ENCODE measurements around the gene MFN1. TPM values are rescaled to one million over a fixed set of nuclear protein-coding genes. Genes with fewer than 3 reads are reported as not detected.

MFN1 gene
- total RNA-seq, 1 donor from 2014 or later: 42.7 TPM

DNA sequence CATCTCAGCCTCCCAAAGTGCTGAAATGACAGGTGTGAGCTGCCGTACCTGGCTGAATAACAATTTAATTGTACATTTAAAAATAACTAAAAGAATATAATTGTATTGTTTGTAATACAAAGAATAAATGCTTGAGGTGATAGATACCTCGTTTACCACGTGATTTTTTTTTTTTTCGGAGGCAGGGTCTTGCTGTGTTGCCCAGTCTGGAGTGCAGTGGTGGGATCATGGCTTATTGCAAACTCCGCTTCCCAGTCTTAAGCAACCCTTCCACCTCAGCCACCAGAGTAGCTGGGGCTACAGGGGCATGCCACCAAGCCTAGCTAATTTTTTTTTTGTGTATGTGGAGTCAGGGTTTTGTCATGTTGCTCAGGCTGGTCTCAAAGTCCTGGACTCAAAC, 15.8 kb downstream of the MFN1 start:
- H3K4me1 Mint-ChIP-seq: no peaks in the 10 kb centered on the region
- TF ChIP-seq, protein P1, sequence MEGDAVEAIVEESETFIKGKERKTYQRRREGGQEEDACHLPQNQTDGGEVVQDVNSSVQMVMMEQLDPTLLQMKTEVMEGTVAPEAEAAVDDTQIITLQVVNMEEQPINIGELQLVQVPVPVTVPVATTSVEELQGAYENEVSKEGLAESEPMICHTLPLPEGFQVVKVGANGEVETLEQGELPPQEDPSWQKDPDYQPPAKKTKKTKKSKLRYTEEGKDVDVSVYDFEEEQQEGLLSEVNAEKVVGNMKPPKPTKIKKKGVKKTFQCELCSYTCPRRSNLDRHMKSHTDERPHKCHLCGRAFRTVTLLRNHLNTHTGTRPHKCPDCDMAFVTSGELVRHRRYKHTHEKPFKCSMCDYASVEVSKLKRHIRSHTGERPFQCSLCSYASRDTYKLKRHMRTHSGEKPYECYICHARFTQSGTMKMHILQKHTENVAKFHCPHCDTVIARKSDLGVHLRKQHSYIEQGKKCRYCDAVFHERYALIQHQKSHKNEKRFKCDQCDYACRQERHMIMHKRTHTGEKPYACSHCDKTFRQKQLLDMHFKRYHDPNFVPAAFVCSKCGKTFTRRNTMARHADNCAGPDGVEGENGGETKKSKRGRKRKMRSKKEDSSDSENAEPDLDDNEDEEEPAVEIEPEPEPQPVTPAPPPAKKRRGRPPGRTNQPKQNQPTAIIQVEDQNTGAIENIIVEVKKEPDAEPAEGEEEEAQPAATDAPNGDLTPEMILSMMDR (conservative IDR thresholded peaks at IDR 0.05): no peak
- H3K4me3 Mint-ChIP-seq: no peak overlapping the region
- H3K27me3 Mint-ChIP-seq (ENCODE audit: low read depth): no peaks in the 10 kb centered on the region
- no peak for DNase-seq (ENCODE audit: low read depth, low spot score)
- H3K36me3 Mint-ChIP-seq (ENCODE audit: low read depth): peaks cover 11% of the 10 kb centered on the region
- H3K9me3 Mint-ChIP-seq: no peaks in the 10 kb centered on the region
- no peak overlapping the region for H3K27ac Mint-ChIP-seq (ENCODE audit: unreplicated experiment)

DNA sequence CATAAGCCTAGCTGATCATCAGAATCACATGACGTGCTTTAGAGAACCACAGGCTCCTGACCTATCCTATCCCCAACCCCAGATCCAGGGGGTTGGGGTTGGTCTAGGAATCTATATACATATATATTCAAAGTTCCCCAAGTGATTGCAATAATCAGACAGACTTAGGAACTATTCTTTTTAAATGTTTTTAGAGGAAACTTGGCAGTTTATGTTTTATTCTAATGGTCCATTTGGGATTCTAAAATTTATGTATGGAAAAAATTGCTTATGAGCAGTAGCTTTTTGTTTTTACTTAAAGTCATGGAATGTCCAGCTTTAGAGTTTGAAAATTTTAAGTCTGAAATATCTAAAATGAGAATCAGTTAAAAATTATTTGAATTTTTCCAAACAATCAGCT, 22.1 kb downstream of the MFN1 start:
- Mint-ChIP-seq H3K4me3 (no peak overlapping the region), H3K27ac (ENCODE audit: unreplicated experiment) (no peak overlapping the region), H3K36me3 (ENCODE audit: low read depth) (peaks cover 2% of the 10 kb centered on the region), H3K4me1 (no peaks in the 10 kb centered on the region), H3K9me3 (no peaks in the 10 kb centered on the region), H3K27me3 (ENCODE audit: low read depth) (no peaks in the 10 kb centered on the region)
- no peak for DNase-seq (ENCODE audit: low read depth, low spot score)
- TF ChIP-seq, protein P1 (conservative IDR thresholded peaks at IDR 0.05): no peak

DNA sequence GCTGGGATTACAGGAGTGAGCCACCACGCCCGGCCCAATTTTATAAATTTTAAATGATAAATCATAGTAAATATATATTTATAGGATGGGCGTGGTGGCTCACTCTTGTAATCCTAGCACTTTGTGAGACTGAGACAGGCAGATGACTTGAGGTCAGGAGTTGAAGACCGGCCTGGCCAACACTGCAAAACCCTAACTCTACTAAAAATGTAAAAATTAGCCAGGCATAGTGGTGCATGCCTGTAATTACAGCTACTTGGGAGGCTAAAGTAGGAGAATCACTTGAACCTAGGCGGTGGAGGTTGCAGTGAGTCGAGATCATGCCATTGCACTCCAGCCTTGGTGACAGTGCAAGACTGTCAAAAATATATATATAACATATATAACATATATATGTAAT, 26.4 kb downstream of the MFN1 start:
- Mint-ChIP-seq H3K4me1 (no peaks in the 10 kb centered on the region), H3K36me3 (ENCODE audit: low read depth) (peaks cover 8% of the 10 kb centered on the region), H3K9me3 (no peaks in the 10 kb centered on the region), H3K27me3 (ENCODE audit: low read depth) (no peaks in the 10 kb centered on the region), H3K4me3 (no peak overlapping the region), H3K27ac (ENCODE audit: unreplicated experiment) (no peak overlapping the region)
- DNase-seq (ENCODE audit: low read depth, low spot score): no peak
- TF ChIP-seq, protein P1 (conservative IDR thresholded peaks at IDR 0.05): no peak

DNA sequence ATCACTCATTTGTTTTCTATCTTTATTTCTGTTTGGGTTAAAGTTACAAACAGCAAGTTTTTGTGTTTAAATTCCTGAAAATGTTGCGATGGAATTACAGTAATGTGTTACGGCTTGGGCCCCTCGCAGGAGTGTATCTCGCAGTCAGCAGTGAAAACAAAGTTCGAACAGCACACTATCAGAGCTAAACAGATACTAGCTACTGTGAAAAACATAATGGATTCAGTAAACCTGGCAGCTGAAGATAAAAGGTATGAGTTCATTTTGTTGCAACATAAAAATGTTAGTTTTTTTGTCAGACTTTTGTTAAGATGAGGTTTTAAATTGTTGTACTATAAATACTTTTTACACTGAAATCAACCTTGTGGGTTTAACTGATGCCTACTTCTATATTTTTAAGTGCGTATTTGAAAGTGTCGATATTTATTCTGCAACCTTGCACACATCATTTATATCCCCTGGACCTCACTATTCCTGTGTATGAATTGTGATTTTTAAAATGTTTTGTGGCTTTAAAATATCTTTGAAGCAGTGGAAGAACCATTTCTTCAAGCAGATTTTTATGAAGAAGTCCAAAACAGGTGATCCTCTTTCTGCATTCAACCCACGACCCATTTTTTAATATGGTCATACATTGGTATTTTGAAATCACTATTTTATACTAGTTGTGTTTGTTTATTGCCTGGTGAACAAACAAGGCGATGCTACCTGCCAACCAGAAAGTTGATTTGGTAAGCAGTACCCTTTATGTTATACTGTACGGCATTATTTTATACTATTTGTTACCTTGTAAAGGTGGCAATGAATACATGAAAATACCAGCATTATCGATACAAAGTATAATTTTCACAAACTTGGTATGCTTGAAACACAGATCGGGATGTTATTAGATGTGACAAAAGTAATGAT, 27.8 kb downstream of the MFN1 start:
- no peaks in the 10 kb centered on the region for H3K27me3 Mint-ChIP-seq (ENCODE audit: low read depth)

DNA sequence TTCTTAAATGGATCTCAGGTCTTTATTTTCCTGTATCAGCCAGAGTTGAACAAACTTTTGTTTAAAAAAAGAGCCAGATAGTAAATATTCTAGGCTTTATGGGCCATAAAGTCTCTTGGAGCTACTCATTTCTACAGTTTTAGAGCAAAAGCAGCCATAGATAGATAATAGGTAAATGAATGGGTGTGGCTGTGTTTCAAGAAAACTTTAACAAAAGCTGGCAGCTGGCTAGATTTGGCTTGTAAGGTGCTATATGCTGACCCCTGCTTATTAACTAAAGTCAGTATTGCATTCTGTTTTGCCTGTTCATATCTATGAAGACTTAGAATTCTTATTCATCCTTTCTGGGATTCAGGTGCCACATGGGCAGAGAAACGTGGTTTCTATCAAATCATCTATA, 29.0 kb downstream of the MFN1 start:
- TF ChIP-seq, protein P1 (conservative IDR thresholded peaks at IDR 0.05): no peak
- DNase-seq (ENCODE audit: low read depth, low spot score): no peak
- H3K4me3 Mint-ChIP-seq: no peak overlapping the region
- no peaks in the 10 kb centered on the region for H3K4me1 Mint-ChIP-seq
- H3K36me3 Mint-ChIP-seq (ENCODE audit: low read depth): peaks cover 18% of the 10 kb centered on the region
- H3K27ac Mint-ChIP-seq (ENCODE audit: unreplicated experiment): no peak overlapping the region
- no peaks in the 10 kb centered on the region for H3K27me3 Mint-ChIP-seq (ENCODE audit: low read depth)
- no peaks in the 10 kb centered on the region for H3K9me3 Mint-ChIP-seq

More for the DNA sequence above, 27.8 kb downstream of the MFN1 start:
- no peaks in the 10 kb centered on the region for H3K4me1 Mint-ChIP-seq
- H3K9me3 Mint-ChIP-seq: no peaks in the 10 kb centered on the region
- no peak for DNase-seq (ENCODE audit: low read depth, low spot score)
- H3K36me3 Mint-ChIP-seq (ENCODE audit: low read depth): peaks cover 12% of the 10 kb centered on the region
- no peak overlapping the region for H3K27ac Mint-ChIP-seq (ENCODE audit: unreplicated experiment)
- no peak overlapping the region for H3K4me3 Mint-ChIP-seq
- TF ChIP-seq, protein P1 (conservative IDR thresholded peaks at IDR 0.05): no peak

All from neural crest cell (in vitro differentiated cells).